ENCODE data around the gene ACOT12. TPM values are rescaled to one million over a fixed set of nuclear protein-coding genes. Genes with fewer than 3 reads are reported as not detected.
"Not testable (repeated sequence)": the region's sequence is repeated elsewhere in the genome, so short reads cannot be mapped to it uniquely, and the experiment has no call there.

Gene ACOT12
- total and polyA plus RNA-seq, 7 donors = not detected

GRCh38 chr5:81349161-81349560 lies 44.8 kb downstream of the ACOT12 start:
- Histone ChIP-seq H3K9me3 (no peaks in the 10 kb centered on the region), H3K36me3 (ENCODE audit: insufficient read depth in 1 of 2, low read depth in 1 of 2) (no peaks in the 10 kb centered on the region), H3K27me3 (ENCODE audit: insufficient read depth in 3 of 3, low read length in 2 of 3) (no peaks in the 10 kb centered on the region), H3K4me1 (no peaks in the 10 kb centered on the region), H3K27ac (no peak overlapping the region), H3K4me3 (no peak overlapping the region)
- intact Hi-C loops (cut with DNase I) = no loop called here
- TF ChIP-seq, protein P1, sequence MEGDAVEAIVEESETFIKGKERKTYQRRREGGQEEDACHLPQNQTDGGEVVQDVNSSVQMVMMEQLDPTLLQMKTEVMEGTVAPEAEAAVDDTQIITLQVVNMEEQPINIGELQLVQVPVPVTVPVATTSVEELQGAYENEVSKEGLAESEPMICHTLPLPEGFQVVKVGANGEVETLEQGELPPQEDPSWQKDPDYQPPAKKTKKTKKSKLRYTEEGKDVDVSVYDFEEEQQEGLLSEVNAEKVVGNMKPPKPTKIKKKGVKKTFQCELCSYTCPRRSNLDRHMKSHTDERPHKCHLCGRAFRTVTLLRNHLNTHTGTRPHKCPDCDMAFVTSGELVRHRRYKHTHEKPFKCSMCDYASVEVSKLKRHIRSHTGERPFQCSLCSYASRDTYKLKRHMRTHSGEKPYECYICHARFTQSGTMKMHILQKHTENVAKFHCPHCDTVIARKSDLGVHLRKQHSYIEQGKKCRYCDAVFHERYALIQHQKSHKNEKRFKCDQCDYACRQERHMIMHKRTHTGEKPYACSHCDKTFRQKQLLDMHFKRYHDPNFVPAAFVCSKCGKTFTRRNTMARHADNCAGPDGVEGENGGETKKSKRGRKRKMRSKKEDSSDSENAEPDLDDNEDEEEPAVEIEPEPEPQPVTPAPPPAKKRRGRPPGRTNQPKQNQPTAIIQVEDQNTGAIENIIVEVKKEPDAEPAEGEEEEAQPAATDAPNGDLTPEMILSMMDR (IDR thresholded peaks at IDR 0.05) = no peak
- no peak for DNase-seq
- 58 to 70% (median 64%) methylated on average over 4 of the region's 4 CpGs for WGBS, 3 donors
- no peak for ATAC-seq

GRCh38 chr5:81345411-81346003 lies 48.4 kb downstream of the ACOT12 start:
- ATAC-seq = no peak
- Histone ChIP-seq H3K36me3 (ENCODE audit: insufficient read depth in 1 of 2, low read depth in 1 of 2) (no peaks in the 10 kb centered on the region), H3K9me3 (no peaks in the 10 kb centered on the region), H3K4me1 (no peaks in the 10 kb centered on the region), H3K4me3 (no peak overlapping the region), H3K27ac (no peak overlapping the region), H3K27me3 (ENCODE audit: insufficient read depth in 3 of 3, low read length in 2 of 3) (no peaks in the 10 kb centered on the region)
- intact Hi-C loops (cut with DNase I) = no loop called here
- no peak for DNase-seq
- TF ChIP-seq, protein P1 (IDR thresholded peaks at IDR 0.05) = no peak
- WGBS, 3 donors = 83 to 91% (median 91%) methylated on average over 5 of the region's 5 CpGs

DNA sequence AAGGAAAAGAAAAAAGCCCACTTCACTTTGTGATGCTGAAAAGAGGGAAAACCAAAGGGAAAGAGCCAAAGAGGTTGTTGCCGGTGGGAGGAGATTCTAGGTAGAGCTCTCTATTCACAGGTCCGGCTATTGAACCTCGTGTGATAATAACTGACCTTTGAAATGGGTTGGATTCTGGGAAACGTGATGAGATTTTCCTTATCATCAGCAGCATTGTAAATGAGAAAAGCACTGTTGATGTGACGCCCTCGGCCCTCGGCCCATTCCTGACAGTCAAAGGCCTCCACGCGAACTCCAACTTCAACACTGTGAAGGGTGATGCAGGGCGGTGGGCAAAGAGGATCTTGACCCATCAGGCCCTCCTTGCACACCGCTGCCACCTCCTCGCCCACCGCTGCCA lies 49.2 kb downstream of the ACOT12 start:
- 86 to 94% (median 91%) methylated on average over 13 of the region's 13 CpGs for WGBS, 3 donors
- TF ChIP-seq, protein P1 (IDR thresholded peaks at IDR 0.05) = no peak
- no peak for ATAC-seq

DNA sequence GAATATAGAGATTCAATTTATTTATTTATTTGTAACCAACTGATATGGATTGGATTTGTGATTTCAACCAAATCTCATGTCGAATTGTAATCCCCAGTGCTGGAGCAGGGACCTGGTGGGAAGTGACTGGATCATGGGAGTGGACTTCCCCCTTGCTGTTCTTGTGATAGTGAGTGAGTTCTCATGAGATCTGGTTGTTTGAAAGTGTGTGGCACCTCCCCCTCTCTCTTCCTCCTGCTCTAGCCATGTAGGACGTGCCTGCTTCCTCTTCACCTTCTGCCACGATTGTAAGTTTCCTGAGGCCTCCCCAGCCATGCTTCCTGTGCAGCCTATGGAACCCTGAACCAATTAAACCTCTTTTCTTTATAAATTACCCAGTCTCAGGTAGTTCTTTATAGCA lies 55.7 kb downstream of the ACOT12 start:
- intact Hi-C loops (cut with DNase I) = not testable (repeated sequence)

More for the DNA sequence above, 49.2 kb downstream of the ACOT12 start:
- intact Hi-C loops (cut with DNase I) = no loop called here
- Histone ChIP-seq H3K4me3 (no peak overlapping the region), H3K9me3 (no peaks in the 10 kb centered on the region), H3K4me1 (no peaks in the 10 kb centered on the region), H3K27me3 (ENCODE audit: insufficient read depth in 3 of 3, low read length in 2 of 3) (no peaks in the 10 kb centered on the region), H3K27ac (no peak overlapping the region), H3K36me3 (ENCODE audit: insufficient read depth in 1 of 2, low read depth in 1 of 2) (no peaks in the 10 kb centered on the region)
- DNase-seq = no peak

GRCh38 chr5:81337803-81338202 lies 56.1 kb downstream of the ACOT12 start:
- intact Hi-C loops (cut with DNase I) = no loop called here
- TF ChIP-seq, protein P1 (IDR thresholded peaks at IDR 0.05) = no peak
- DNase-seq = no peak
- no peaks in the 10 kb centered on the region for H3K36me3 ChIP-seq (ENCODE audit: insufficient read depth in 1 of 2, low read depth in 1 of 2)
- WGBS, 3 donors = 70 to 80% (median 77%) methylated on average over 2 of the region's 2 CpGs
- no peak overlapping the region for H3K27ac ChIP-seq
- H3K9me3 ChIP-seq = no peaks in the 10 kb centered on the region
- ATAC-seq = no peak
- no peaks in the 10 kb centered on the region for H3K4me1 ChIP-seq
- H3K4me3 ChIP-seq = no peak overlapping the region
- no peaks in the 10 kb centered on the region for H3K27me3 ChIP-seq (ENCODE audit: insufficient read depth in 3 of 3, low read length in 2 of 3)

More for the DNA sequence above, 55.7 kb downstream of the ACOT12 start:
- ATAC-seq; DNase-seq; H3K4me3 ChIP-seq; H3K9me3 ChIP-seq; H3K27me3 ChIP-seq (ENCODE audit: insufficient read depth in 3 of 3, low read length in 2 of 3); H3K27ac ChIP-seq; H3K4me1 ChIP-seq; H3K36me3 ChIP-seq (ENCODE audit: insufficient read depth in 1 of 2, low read depth in 1 of 2): not testable (repeated sequence)
- whole genome bisulfite sequencing, 3 donors = 51 to 60% (median 51%) methylated on average over 3 of the region's 3 CpGs

All from psoas muscle (tissue), 8 donors.